ENCODE measurements around the gene BLTP1.

DNA sequence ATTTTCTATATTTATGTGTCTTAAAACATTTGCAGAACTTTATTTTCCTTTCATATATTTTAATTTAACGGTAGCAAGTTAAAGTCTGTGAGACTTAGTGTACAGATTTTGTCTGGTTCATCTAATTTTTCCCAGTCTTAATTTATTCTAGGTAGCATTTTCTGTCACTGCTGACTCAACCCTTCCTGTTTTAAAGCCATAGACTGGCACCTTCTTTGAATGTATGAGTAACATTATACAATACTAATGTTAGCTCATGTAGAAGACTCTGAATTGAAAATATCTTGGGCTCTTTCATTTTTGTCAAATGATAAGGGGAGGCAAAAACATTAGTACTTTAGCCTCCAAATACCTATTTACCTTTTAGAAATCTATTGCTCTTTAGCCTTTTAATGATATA is 43.6 kb downstream of the BLTP1 start:
- TF ChIP-seq, protein P1, sequence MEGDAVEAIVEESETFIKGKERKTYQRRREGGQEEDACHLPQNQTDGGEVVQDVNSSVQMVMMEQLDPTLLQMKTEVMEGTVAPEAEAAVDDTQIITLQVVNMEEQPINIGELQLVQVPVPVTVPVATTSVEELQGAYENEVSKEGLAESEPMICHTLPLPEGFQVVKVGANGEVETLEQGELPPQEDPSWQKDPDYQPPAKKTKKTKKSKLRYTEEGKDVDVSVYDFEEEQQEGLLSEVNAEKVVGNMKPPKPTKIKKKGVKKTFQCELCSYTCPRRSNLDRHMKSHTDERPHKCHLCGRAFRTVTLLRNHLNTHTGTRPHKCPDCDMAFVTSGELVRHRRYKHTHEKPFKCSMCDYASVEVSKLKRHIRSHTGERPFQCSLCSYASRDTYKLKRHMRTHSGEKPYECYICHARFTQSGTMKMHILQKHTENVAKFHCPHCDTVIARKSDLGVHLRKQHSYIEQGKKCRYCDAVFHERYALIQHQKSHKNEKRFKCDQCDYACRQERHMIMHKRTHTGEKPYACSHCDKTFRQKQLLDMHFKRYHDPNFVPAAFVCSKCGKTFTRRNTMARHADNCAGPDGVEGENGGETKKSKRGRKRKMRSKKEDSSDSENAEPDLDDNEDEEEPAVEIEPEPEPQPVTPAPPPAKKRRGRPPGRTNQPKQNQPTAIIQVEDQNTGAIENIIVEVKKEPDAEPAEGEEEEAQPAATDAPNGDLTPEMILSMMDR (IDR thresholded peaks at IDR 0.05; ENCODE audit: insufficient read depth, low read depth, low read length) = no peak
- no peak for TF ChIP-seq EZH2 (IDR thresholded peaks at IDR 0.05; ENCODE audit: insufficient read depth, low read length)
